ENCODE measurements around the gene ST6GALNAC1. TPM values are rescaled to one million over a fixed set of nuclear protein-coding genes. Genes with fewer than 3 reads are reported as not detected.

ST6GALNAC1 gene
- total and polyA plus RNA-seq, 2 of the 8 experiments (the other 6 are each of a cell fraction or from before 2014, with no cell fraction given), result not detected

DNA sequence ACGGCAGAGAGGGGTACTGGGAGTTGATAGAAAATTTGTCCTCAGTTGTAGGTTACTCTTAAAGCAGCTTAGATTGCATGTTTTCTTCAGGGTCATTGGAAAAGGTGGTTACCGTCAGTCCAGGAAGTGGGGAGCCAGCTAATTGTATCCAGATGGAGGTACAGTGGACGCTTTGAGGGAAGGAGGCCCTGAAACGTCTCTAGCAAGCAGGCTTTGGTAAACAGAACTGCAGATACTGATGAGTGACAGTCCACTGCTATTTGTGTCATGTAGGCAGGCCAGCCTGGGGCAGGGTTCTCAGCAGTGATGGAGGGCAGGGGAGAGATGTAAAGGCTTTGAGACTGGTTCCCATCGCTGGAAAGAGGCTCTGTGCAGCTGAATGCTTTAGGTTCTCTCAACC, 30.2 kb upstream of the ST6GALNAC1 start (continued):
- no peak for TF ChIP-seq KDM5A (IDR thresholded peaks at IDR 0.05; ENCODE audit: low read length)
- TF ChIP-seq HDAC6 (IDR thresholded peaks at IDR 0.05; ENCODE audit: low read depth, low read length), result no peak
- no peak for TF ChIP-seq CTBP2 (IDR thresholded peaks at IDR 0.05; ENCODE audit: borderline replicate concordance, insufficient read depth, insufficient read length, low read length)
- TF ChIP-seq KDM4A (IDR thresholded peaks at IDR 0.05; ENCODE audit: low read depth, low read length, severe bottlenecking), result no peak
- TF ChIP-seq, protein P1, sequence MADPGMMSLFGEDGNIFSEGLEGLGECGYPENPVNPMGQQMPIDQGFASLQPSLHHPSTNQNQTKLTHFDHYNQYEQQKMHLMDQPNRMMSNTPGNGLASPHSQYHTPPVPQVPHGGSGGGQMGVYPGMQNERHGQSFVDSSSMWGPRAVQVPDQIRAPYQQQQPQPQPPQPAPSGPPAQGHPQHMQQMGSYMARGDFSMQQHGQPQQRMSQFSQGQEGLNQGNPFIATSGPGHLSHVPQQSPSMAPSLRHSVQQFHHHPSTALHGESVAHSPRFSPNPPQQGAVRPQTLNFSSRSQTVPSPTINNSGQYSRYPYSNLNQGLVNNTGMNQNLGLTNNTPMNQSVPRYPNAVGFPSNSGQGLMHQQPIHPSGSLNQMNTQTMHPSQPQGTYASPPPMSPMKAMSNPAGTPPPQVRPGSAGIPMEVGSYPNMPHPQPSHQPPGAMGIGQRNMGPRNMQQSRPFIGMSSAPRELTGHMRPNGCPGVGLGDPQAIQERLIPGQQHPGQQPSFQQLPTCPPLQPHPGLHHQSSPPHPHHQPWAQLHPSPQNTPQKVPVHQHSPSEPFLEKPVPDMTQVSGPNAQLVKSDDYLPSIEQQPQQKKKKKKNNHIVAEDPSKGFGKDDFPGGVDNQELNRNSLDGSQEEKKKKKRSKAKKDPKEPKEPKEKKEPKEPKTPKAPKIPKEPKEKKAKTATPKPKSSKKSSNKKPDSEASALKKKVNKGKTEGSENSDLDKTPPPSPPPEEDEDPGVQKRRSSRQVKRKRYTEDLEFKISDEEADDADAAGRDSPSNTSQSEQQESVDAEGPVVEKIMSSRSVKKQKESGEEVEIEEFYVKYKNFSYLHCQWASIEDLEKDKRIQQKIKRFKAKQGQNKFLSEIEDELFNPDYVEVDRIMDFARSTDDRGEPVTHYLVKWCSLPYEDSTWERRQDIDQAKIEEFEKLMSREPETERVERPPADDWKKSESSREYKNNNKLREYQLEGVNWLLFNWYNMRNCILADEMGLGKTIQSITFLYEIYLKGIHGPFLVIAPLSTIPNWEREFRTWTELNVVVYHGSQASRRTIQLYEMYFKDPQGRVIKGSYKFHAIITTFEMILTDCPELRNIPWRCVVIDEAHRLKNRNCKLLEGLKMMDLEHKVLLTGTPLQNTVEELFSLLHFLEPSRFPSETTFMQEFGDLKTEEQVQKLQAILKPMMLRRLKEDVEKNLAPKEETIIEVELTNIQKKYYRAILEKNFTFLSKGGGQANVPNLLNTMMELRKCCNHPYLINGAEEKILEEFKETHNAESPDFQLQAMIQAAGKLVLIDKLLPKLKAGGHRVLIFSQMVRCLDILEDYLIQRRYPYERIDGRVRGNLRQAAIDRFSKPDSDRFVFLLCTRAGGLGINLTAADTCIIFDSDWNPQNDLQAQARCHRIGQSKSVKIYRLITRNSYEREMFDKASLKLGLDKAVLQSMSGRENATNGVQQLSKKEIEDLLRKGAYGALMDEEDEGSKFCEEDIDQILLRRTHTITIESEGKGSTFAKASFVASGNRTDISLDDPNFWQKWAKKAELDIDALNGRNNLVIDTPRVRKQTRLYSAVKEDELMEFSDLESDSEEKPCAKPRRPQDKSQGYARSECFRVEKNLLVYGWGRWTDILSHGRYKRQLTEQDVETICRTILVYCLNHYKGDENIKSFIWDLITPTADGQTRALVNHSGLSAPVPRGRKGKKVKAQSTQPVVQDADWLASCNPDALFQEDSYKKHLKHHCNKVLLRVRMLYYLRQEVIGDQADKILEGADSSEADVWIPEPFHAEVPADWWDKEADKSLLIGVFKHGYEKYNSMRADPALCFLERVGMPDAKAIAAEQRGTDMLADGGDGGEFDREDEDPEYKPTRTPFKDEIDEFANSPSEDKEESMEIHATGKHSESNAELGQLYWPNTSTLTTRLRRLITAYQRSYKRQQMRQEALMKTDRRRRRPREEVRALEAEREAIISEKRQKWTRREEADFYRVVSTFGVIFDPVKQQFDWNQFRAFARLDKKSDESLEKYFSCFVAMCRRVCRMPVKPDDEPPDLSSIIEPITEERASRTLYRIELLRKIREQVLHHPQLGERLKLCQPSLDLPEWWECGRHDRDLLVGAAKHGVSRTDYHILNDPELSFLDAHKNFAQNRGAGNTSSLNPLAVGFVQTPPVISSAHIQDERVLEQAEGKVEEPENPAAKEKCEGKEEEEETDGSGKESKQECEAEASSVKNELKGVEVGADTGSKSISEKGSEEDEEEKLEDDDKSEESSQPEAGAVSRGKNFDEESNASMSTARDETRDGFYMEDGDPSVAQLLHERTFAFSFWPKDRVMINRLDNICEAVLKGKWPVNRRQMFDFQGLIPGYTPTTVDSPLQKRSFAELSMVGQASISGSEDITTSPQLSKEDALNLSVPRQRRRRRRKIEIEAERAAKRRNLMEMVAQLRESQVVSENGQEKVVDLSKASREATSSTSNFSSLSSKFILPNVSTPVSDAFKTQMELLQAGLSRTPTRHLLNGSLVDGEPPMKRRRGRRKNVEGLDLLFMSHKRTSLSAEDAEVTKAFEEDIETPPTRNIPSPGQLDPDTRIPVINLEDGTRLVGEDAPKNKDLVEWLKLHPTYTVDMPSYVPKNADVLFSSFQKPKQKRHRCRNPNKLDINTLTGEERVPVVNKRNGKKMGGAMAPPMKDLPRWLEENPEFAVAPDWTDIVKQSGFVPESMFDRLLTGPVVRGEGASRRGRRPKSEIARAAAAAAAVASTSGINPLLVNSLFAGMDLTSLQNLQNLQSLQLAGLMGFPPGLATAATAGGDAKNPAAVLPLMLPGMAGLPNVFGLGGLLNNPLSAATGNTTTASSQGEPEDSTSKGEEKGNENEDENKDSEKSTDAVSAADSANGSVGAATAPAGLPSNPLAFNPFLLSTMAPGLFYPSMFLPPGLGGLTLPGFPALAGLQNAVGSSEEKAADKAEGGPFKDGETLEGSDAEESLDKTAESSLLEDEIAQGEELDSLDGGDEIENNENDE (IDR thresholded peaks at IDR 0.05; ENCODE audit: insufficient replicate concordance, low read length), result no peak
- TF ChIP-seq SP4 (IDR thresholded peaks at IDR 0.05; ENCODE audit: low read length), result no peak
- no peak for TF ChIP-seq CHD1 (IDR thresholded peaks at IDR 0.05; ENCODE audit: low read depth, low read length)
